Trophoblast cell (in vitro differentiated cells and primary cell): ENCODE data around the gene SPOCK1.
A peak's percentile ranks its signal among the peaks of the same experiment; 100 is the strongest.

ENCODE experiments used
- DNase-seq, 2 donors: peaks; one replicate each; pipeline ENCODE4 v3.0.0-alpha.2; 2016
- H2AFZ ChIP-seq: 2 replicates; pipeline ENCODE4 v1.6.1; 2013; ENCODE audit warnings: low read length, moderate library complexity, mild to moderate bottlenecking; ENCODE audit not compliant: insufficient read depth, poor library complexity
- H2AK5ac ChIP-seq: 2 replicates; pipeline ENCODE4 v1.6.1; 2013; ENCODE audit warnings: mild to moderate bottlenecking, low read length
- H2BK120ac ChIP-seq: 2 replicates; pipeline ENCODE4 v1.6.1; 2013; ENCODE audit warnings: low read length, mild to moderate bottlenecking, moderate library complexity; ENCODE audit not compliant: insufficient read depth, poor library complexity
- H2BK12ac ChIP-seq: 2 replicates; pipeline ENCODE4 v1.6.1; 2013; ENCODE audit warnings: mild to moderate bottlenecking, low read length, moderate library complexity
- H2BK5ac ChIP-seq: 2 replicates; pipeline ENCODE4 v1.6.1; 2013; ENCODE audit warnings: low read length, low read depth, moderate library complexity, mild to moderate bottlenecking; ENCODE audit not compliant: poor library complexity
- H3K14ac ChIP-seq: 2 replicates; pipeline ENCODE4 v1.6.1; 2013; ENCODE audit warnings: mild to moderate bottlenecking, low read length
- H3K18ac ChIP-seq: 2 replicates; pipeline ENCODE4 v1.6.1; 2013; ENCODE audit warnings: mild to moderate bottlenecking, low read length
- H3K23ac ChIP-seq: 2 replicates; pipeline ENCODE4 v1.6.1; 2013; ENCODE audit warnings: low read length
- H3K27ac ChIP-seq: 2 replicates; pipeline ENCODE4 v1.5.1; 2013; ENCODE audit warnings: low read depth, mild to moderate bottlenecking, inconsistent platforms, low read length, moderate library complexity
- H3K27me3 ChIP-seq: 2 replicates; pipeline ENCODE4 v1.6.1; 2013; ENCODE audit warnings: inconsistent platforms, mild to moderate bottlenecking, low read length, moderate library complexity; ENCODE audit not compliant: insufficient read depth
- H3K36me3 ChIP-seq, 2 experiments: 1 replicate in 1 of 2; 2 replicates in 1 of 2; pipeline ENCODE4 v1.6.1; 2013; ENCODE audit warnings: low read length in 2 of 2, mild to moderate bottlenecking in 2 of 2, moderate library complexity in 1 of 2; ENCODE audit not compliant: insufficient read depth in 2 of 2, control insufficient read depth in 1 of 2
- H3K4ac ChIP-seq: 2 replicates; pipeline ENCODE4 v1.6.1; 2013; ENCODE audit warnings: low read depth, mild to moderate bottlenecking, low read length, moderate library complexity
- H3K4me1 ChIP-seq, 2 experiments: 1 replicate in 1 of 2; 2 replicates in 1 of 2; pipeline ENCODE4 v1.6.1; 2013; ENCODE audit warnings: low read length in 2 of 2, mild to moderate bottlenecking in 2 of 2, moderate library complexity in 1 of 2; ENCODE audit not compliant: insufficient read depth in 2 of 2, control insufficient read depth in 1 of 2
- H3K4me2 ChIP-seq: 2 replicates; pipeline ENCODE4 v1.6.1; 2013; ENCODE audit warnings: inconsistent platforms, mild to moderate bottlenecking, low read length, moderate library complexity
- H3K4me3 ChIP-seq: 2 replicates; pipeline ENCODE4 v1.5.1; 2013; ENCODE audit warnings: mild to moderate bottlenecking, low read depth, low read length, inconsistent platforms
- H3K79me1 ChIP-seq: one replicate; pipeline ENCODE4 v1.6.1; 2013; ENCODE audit warnings: low read length
- H3K79me2 ChIP-seq: 2 replicates; pipeline ENCODE4 v1.6.1; 2013; ENCODE audit warnings: low read length, mild to moderate bottlenecking; ENCODE audit not compliant: control insufficient read depth, insufficient read depth, poor library complexity
- H3K9ac ChIP-seq: 2 replicates; pipeline ENCODE4 v1.6.1; 2013; ENCODE audit warnings: mild to moderate bottlenecking, low read length
- H3K9me3 ChIP-seq: 2 replicates; pipeline ENCODE4 v1.6.1; 2013; ENCODE audit warnings: low read depth, mild to moderate bottlenecking, control low read depth, inconsistent platforms, low read length; ENCODE audit not compliant: insufficient read depth
- H4K12ac ChIP-seq: 2 replicates; pipeline ENCODE4 v1.6.1; 2013; ENCODE audit warnings: low read depth, mild to moderate bottlenecking, low read length, moderate library complexity
- H4K8ac ChIP-seq: 2 replicates; pipeline ENCODE4 v1.6.1; 2013; ENCODE audit warnings: low read depth, mild to moderate bottlenecking, low read length, moderate library complexity
- H4K91ac ChIP-seq: one replicate; pipeline ENCODE4 v1.6.1; 2013; ENCODE audit warnings: low read depth, mild to moderate bottlenecking, low read length, moderate library complexity
- WGBS: extraction: QIAGEN DNeasy Blood & Tissue Kit; methylation state at CpG from one replicate; pipeline ENCODE4 v1.1.7; 2013; ENCODE audit warnings: missing lambda C conversion rate; ENCODE audit not compliant: insufficient read length, insufficient coverage; ENCODE audit errors: extremely low coverage; 5-methylcytosine and 5-hydroxymethylcytosine counted together

SPOCK1 gene

DNA sequence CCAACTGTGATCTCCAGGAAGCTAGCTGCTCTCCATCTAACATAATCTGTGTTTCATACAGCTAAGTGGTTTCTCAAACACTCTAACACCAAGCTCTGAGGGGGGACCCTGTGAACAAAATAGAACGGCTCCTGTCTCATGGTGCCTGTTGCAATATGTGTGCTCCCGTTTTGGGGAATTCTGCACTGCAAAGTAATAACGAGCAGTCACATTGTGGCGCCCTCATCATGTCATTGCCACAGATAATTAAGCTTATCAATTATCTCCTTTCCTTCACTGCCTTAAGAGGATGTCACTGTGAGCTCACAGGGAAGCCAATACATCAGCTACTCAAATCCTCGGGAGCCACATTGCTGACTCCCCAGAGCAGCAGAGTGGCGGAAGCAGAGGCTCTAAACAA is 416.2 kb downstream of the SPOCK1 start:
- Histone ChIP-seq H4K8ac (no peak overlapping the region), H3K79me2 (no peaks in the 10 kb centered on the region), H3K18ac (no peak overlapping the region), H4K12ac (no peak overlapping the region), H3K4me1 (no peaks in the 10 kb centered on the region), H3K79me1 (no peaks in the 10 kb centered on the region), H3K4me3 (no peak overlapping the region), H3K4ac (no peak overlapping the region), H3K14ac (no peak overlapping the region), H2AK5ac (no peak overlapping the region), H2BK120ac (no peak overlapping the region), H2AFZ (no peak overlapping the region), H3K27me3 (no peaks in the 10 kb centered on the region), H2BK5ac (no peak overlapping the region), H4K91ac (no peak overlapping the region), H3K4me2 (no peak overlapping the region), H3K9me3 (peaks cover 3% of the 10 kb centered on the region), H3K23ac (no peak overlapping the region), H3K36me3 (no peaks in the 10 kb centered on the region), H3K27ac (no peak overlapping the region), H3K9ac (no peak overlapping the region), H2BK12ac (no peak overlapping the region)
- WGBS: no CpG with 5 or more reads among the region's 6 CpGs
- no peak for DNase-seq

DNA sequence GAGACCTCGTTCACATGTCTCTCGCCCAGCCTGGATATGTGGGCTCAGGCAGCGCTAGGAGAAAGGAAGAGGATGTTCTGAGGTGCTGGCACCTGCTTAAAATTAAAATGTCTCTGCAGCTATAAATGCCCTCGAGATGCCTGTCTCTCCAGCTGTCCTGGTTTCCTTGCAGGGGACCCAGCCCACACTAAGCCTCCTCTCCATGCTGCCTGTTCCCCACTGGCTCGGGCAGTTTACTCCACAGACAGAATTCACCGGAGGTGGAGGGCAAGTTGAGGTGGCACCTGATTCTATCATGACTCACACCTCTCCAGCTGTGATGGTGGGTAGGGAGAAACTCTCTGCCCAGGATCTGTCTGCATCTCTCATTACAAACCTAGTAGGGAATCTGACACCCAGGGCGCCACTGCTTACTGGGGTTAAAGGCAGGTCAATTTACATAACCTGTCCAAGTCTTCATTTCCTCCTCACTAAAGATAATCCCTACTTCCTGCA is 420.9 kb downstream of the SPOCK1 start:
- H3K4me1 ChIP-seq: no peaks in the 10 kb centered on the region

DNA sequence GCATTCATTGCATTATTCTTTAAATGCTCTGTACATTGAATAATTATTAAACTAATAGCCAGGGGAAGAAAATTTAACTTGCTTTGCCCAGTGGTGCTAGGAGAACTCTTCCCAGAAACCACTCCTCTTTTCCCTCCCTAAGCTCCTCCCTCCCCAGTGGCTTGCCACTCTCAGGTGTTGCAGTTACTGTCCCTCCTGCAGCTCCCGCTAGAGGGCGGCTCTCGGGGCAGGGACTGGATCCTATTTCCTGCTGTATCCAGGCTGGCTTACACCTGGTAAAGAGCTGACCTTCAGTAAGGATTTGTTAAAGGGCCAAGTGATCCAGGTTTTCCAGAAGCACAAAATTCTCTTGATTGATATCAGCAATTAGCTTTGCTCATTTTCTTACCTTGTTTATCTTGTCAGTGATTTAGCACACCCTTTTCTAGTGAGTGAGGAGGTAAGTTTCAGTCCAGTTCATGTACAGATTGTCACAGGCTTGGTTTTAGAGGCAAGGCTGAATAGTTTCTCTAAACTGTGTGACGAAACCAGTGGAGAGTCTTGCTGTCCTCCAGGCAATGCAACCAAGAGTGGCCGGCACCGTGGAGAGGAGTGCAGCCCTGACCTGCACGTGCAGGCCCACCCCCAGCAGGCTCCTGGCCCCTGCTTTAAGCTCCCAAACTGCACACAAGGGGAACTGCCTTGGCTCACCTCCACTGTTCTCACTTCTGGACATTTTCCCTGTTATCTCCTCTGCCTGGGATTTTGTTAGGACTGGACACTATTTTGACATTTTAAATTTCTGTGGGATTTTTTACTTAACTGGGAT is 423.8 kb downstream of the SPOCK1 start:
- Histone ChIP-seq H2AFZ (no peak overlapping the region), H3K4me2 (no peak overlapping the region), H3K27ac (no peak overlapping the region), H3K14ac (no peak overlapping the region), H2BK120ac (no peak overlapping the region), H2BK5ac (no peak overlapping the region), H3K4ac (no peak overlapping the region), H4K8ac (no peak overlapping the region), H3K4me1 (no peaks in the 10 kb centered on the region), H3K23ac (no peak overlapping the region), H3K4me3 (no peak overlapping the region), H3K36me3 (no peaks in the 10 kb centered on the region), H4K91ac (no peak overlapping the region), H3K18ac (no peak overlapping the region), H3K9me3 (no peaks in the 10 kb centered on the region), H2BK12ac (no peak overlapping the region), H3K27me3 (no peaks in the 10 kb centered on the region), H4K12ac (no peak overlapping the region), H2AK5ac (no peak overlapping the region), H3K79me1 (no peaks in the 10 kb centered on the region), H3K79me2 (no peaks in the 10 kb centered on the region), H3K9ac (no peak overlapping the region)
- peak; percentile 59 to 79 for DNase-seq
- WGBS: no CpG with 5 or more reads among the region's 7 CpGs

More for the DNA sequence above, 420.9 kb downstream of the SPOCK1 start:
- Histone ChIP-seq H3K23ac (no peak overlapping the region), H3K14ac (no peak overlapping the region), H3K9ac (no peak overlapping the region), H3K4me3 (no peak overlapping the region), H2AK5ac (no peak overlapping the region), H3K9me3 (no peaks in the 10 kb centered on the region), H4K8ac (no peak overlapping the region), H2AFZ (no peak overlapping the region), H2BK120ac (no peak overlapping the region), H2BK12ac (no peak overlapping the region), H3K79me1 (no peaks in the 10 kb centered on the region), H4K91ac (no peak overlapping the region), H3K4me2 (no peak overlapping the region), H3K4ac (no peak overlapping the region), H2BK5ac (no peak overlapping the region), H4K12ac (no peak overlapping the region), H3K27me3 (no peaks in the 10 kb centered on the region), H3K27ac (no peak overlapping the region), H3K18ac (no peak overlapping the region), H3K79me2 (no peaks in the 10 kb centered on the region), H3K36me3 (no peaks in the 10 kb centered on the region)
- no peak for DNase-seq
- WGBS: no CpG with 5 or more reads among the region's 7 CpGs

DNA sequence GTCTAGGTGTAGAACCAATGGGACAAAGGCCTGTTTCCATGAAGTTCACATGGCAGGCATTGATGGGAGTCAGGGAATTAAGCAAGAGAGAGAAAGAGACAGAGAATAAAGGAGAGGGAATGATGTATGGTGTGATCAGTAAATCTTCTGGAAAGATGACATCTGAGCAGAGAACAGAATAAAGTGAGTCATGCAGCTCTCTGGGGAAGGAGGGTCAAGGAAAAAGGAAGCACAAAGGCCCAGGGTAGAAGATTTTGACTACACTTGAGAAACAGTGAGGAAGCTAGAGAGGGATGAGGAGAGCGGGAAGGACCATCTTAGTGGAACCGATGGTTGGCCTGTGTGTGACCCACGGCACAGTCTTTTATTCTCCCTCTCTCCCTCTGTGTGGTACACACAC is 425.9 kb downstream of the SPOCK1 start:
- Histone ChIP-seq H3K27ac (no peak overlapping the region), H3K79me1 (no peaks in the 10 kb centered on the region), H3K4me3 (no peak overlapping the region), H2AFZ (no peak overlapping the region), H3K14ac (no peak overlapping the region), H3K23ac (no peak overlapping the region), H3K9me3 (no peaks in the 10 kb centered on the region), H3K4me2 (no peak overlapping the region), H3K79me2 (no peaks in the 10 kb centered on the region), H3K9ac (no peak overlapping the region), H3K36me3 (no peaks in the 10 kb centered on the region), H2BK12ac (no peak overlapping the region), H3K18ac (no peak overlapping the region), H3K4ac (no peak overlapping the region), H2BK5ac (no peak overlapping the region), H3K4me1 (no peaks in the 10 kb centered on the region), H4K91ac (no peak overlapping the region), H4K8ac (no peak overlapping the region), H4K12ac (no peak overlapping the region), H3K27me3 (no peaks in the 10 kb centered on the region), H2AK5ac (no peak overlapping the region), H2BK120ac (no peak overlapping the region)
- WGBS: no CpG with 5 or more reads among the region's 3 CpGs
- DNase-seq: no peak
